Ishikawa (cell line): ENCODE data around the gene DUSP18.

Experiments used
- CEBPB ChIP-seq: IDR thresholded peaks from 2 replicates; pipeline ENCODE4 v1.6.1; 2012
- CREB1 ChIP-seq: IDR thresholded peaks from 2 replicates; pipeline ENCODE4 v1.6.1; 2012; ENCODE audit warnings: low read depth
- EGR1 ChIP-seq: IDR thresholded peaks from 2 replicates; pipeline ENCODE4 v1.6.1; 2012
- EP300 ChIP-seq: IDR thresholded peaks from 2 replicates; pipeline ENCODE4 v1.6.1; 2012; ENCODE audit warnings: borderline replicate concordance
- FOXM1 ChIP-seq: IDR thresholded peaks from 2 replicates; pipeline ENCODE4 v1.6.1; 2012; ENCODE audit warnings: low read depth, borderline replicate concordance
- MAX ChIP-seq: IDR thresholded peaks from 2 replicates; pipeline ENCODE4 v1.6.1; 2012
- NFIC ChIP-seq: IDR thresholded peaks from 2 replicates; pipeline ENCODE4 v1.6.1; 2012
- RAD21 ChIP-seq: IDR thresholded peaks from 2 replicates; pipeline ENCODE4 v1.6.1; 2012; ENCODE audit warnings: low read depth
- REST ChIP-seq: IDR thresholded peaks from 2 replicates; pipeline ENCODE4 v1.6.1; 2012; ENCODE audit warnings: low read depth, mild to moderate bottlenecking
- TAF1 ChIP-seq: IDR thresholded peaks from 2 replicates; pipeline ENCODE4 v1.6.1; 2012; ENCODE audit warnings: low read depth, mild to moderate bottlenecking
- TCF12 ChIP-seq: IDR thresholded peaks from 2 replicates; pipeline ENCODE4 v1.6.1; 2012; ENCODE audit warnings: low read depth
- TEAD4 ChIP-seq: IDR thresholded peaks from 2 replicates; pipeline ENCODE4 v1.6.1; 2012
- USF1 ChIP-seq: IDR thresholded peaks from 2 replicates; pipeline ENCODE4 v1.6.1; 2012
- YY1 ChIP-seq: IDR thresholded peaks from 2 replicates; pipeline ENCODE4 v1.6.1; 2012; ENCODE audit warnings: low read depth
- ZBTB7A ChIP-seq: IDR thresholded peaks from 2 replicates; pipeline ENCODE4 v1.6.1; 2012; ENCODE audit warnings: low read depth

Gene DUSP18

GRCh38 chr22:30643055-30643875 lies 24.4 kb downstream of the DUSP18 start:
- no peak for TF ChIP-seq RAD21

DNA sequence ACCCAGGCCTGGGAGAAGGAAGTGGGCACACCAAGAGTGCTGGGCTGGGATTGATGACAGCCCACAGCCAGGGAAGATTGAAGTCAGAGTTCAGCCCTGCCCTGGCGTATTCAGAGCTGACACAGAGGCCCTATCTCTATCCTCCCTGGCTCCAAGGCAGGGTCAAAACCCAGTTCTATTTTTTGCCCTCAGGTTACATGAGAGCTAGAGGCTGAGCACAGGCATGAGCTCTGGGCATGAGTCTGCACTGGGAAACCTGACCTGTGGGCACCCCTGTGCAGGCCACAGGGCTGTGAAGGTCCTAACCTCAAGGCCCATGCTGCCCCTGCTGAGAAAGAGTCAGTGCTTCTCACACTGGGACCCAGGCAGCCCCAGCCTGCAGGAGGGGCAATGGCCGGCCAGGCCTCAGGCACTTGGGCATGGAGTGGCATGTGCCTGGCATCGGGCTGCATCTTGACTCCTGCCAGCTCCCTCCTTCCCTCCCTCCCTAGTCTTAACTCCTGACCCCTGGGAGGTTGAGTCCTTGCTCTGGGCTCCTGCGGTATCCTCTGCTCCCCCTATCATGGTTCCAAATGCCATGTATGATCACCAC lies 26.7 kb downstream of the DUSP18 start:
- TF ChIP-seq ZBTB7A (no peak), TEAD4 (no peak), CREB1 (no peak), USF1 (no peak), RAD21 (no peak), NFIC (no peak), TCF12 (no peak), CEBPB (no peak), REST (no peak), EGR1 (no peak), EP300 (no peak)

DNA sequence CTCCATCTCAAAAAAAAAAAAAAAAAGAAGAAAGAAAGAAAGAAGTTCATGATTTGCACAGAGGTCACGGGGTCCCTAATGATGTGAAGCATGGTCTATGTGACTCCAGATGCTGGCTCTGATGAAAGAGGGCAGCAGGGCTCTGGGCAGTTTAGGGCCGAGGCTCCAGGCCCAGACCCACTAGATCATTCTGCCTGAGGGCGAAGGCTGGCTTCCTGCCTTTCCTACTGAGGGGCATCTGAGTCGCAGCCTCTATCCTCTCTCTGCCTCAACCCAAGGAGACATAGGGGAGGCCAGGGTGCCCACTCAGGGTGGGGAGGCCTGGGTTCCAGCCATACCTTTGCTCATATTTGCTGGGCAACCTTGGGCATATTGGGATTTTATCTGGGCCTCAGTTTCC lies 27.3 kb downstream of the DUSP18 start:
- no peak for TF ChIP-seq TCF12
- TF ChIP-seq EP300: no peak
- no peak for TF ChIP-seq FOXM1
- no peak for TF ChIP-seq CEBPB
- no peak for TF ChIP-seq MAX
- no peak for TF ChIP-seq USF1
- no peak for TF ChIP-seq ZBTB7A
- no peak for TF ChIP-seq NFIC

- TF ChIP-seq NFIC: no peak
- no peak for TF ChIP-seq CEBPB
- no peak for TF ChIP-seq EP300
- TF ChIP-seq REST: no peak
- no peak for TF ChIP-seq CREB1
- no peak for TF ChIP-seq MAX
- TF ChIP-seq TCF12: no peak
- no peak for TF ChIP-seq TAF1
- no peak for TF ChIP-seq FOXM1
- no peak for TF ChIP-seq TEAD4
- no peak for TF ChIP-seq ZBTB7A
- no peak for TF ChIP-seq EGR1
- no peak for TF ChIP-seq YY1
- TF ChIP-seq RAD21: no peak
- no peak for TF ChIP-seq USF1
These were observed 30.0 kb downstream of the DUSP18 start for GRCh38 chr22:30637701-30638114.

DNA sequence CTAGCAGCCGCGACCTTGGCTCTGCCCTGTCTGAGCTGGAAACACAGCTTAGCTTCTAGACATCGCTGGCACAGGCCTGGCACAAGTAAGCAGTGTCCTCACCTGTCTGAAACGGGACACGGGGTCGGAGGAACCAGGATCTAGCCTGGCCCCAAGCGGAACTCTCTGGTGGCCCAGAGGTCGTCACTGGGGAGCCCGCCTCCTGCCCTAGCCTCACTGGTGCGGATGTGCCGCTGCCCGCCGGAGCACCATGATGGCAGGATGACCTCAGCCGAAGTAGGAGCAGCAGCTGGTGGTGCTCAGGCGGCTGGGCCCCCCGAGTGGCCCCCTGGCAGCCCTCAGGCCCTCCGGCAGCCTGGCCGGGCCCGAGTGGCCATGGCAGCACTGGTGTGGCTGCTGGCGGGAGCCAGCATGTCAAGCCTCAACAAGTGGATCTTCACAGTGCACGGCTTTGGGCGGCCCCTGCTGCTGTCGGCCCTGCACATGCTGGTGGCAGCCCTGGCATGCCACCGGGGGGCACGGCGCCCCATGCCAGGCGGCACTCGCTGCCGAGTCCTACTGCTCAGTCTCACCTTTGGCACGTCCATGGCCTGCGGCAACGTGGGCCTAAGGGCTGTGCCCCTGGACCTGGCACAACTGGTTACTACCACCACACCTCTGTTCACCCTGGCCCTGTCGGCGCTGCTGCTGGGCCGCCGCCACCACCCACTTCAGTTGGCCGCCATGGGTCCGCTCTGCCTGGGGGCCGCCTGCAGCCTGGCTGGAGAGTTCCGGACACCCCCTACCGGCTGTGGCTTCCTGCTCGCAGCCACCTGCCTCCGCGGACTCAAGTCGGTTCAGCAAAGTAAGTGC lies 31.2 kb downstream of the DUSP18 start:
- no peak for TF ChIP-seq MAX
- TF ChIP-seq REST: no peak
- TF ChIP-seq YY1: no peak
- no peak for TF ChIP-seq ZBTB7A
- no peak for TF ChIP-seq NFIC
- no peak for TF ChIP-seq RAD21
- no peak for TF ChIP-seq CEBPB
- no peak for TF ChIP-seq EP300
- TF ChIP-seq TCF12: no peak
- TF ChIP-seq EGR1: no peak
- TF ChIP-seq FOXM1: no peak
- TF ChIP-seq TEAD4: no peak
- TF ChIP-seq CREB1: no peak
- TF ChIP-seq USF1: no peak
- TF ChIP-seq TAF1: no peak
